ENCODE results near the gene SNX4. TPM values are rescaled to one million over a fixed set of nuclear protein-coding genes. Genes with fewer than 3 reads are reported as not detected.

SNX4 gene
- total and polyA plus RNA-seq, 2 of the 8 experiments (the other 6 are each of a cell fraction or from before 2014, with no cell fraction given) = 7.2 to 23.1 TPM

DNA sequence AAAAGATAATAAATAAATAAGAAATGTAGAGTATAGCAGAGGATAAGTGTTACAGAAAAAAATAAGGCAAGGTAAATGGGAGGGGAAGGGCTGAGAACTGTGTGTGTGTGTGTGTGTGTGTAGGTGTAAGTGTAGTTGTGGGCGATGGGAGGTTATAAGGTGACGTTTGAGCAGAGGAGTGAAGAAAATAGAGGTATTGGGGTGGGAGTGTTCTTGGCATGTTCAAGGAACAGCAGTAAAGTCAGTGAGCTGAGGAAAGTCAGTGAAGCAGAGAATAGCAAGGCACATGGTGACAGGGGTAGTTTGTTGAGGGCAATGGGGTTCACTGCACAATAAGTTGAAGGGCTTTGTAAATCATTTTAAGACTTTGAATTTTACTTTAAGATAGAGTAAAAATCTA lies 113.9 kb downstream of the SNX4 start:
- H3K27ac ChIP-seq (ENCODE audit: low read depth, low read length) = no peak overlapping the region
- H3K23me2 ChIP-seq (ENCODE audit: low read depth, low read length) = peaks cover 3% of the 10 kb centered on the region; the same call in 1 of the 2 replicates
- no peak overlapping the region for H2BK120ac ChIP-seq (replicated peaks; ENCODE audit: low read depth, low read length)
- CTCF ChIA-PET (ENCODE audit: partially characterized antibody) = interaction anchor here (0.9 to 1.2 kb wide), 2 partner anchors 14 to 31 kb away, joined by 3 read pairs; no protein-coding TSS in a partner anchor
- no peak overlapping the region for H3K18ac ChIP-seq (ENCODE audit: extremely low read depth, low read length)
- H4K91ac ChIP-seq (replicated peaks; ENCODE audit: insufficient read length, low read length) = no peak overlapping the region
- H3K79me2 ChIP-seq (ENCODE audit: control insufficient read depth in 1 of 2, insufficient read depth in 2 of 2, low read length in 2 of 2) = no peaks in the 10 kb centered on the region
- no peaks in the 10 kb centered on the region for H3K79me1 ChIP-seq (ENCODE audit: low read depth, low read length)
- no peak overlapping the region for H2BK5ac ChIP-seq (ENCODE audit: low read depth, low read length)
- no peak for FAIRE-seq
- no peak overlapping the region for H2AFZ ChIP-seq (ENCODE audit: low read length)
- no peaks in the 10 kb centered on the region for H3K27me3 ChIP-seq (replicated peaks in 1 of 4; ENCODE audit: control insufficient read depth in 3 of 4, extremely low read depth in 1 of 4, insufficient read depth in 3 of 4, low read length in 3 of 4)
- H2BK15ac ChIP-seq (ENCODE audit: low read length) = no peak overlapping the region
- no peak overlapping the region for H2AK5ac ChIP-seq (ENCODE audit: low read depth, low read length)
- no peak overlapping the region for H3K4ac ChIP-seq (replicated peaks; ENCODE audit: insufficient read length, low read depth, low read length)
- H3K4me1 ChIP-seq (replicated peaks in 1 of 4; ENCODE audit: control insufficient read depth in 3 of 4, insufficient read depth in 4 of 4, low read length in 3 of 4) = no peaks in the 10 kb centered on the region
- POLR2A ChIA-PET (ENCODE audit: partially characterized antibody) = no interaction called here
- H4K5ac ChIP-seq (ENCODE audit: insufficient read length, low read depth, low read length) = no peak overlapping the region
- no peak overlapping the region for H3K23ac ChIP-seq (ENCODE audit: insufficient read length)
- no peaks in the 10 kb centered on the region for H4K20me1 ChIP-seq (replicated peaks in 1 of 2; ENCODE audit: control insufficient read depth in 1 of 2, insufficient read depth in 2 of 2, low read length in 2 of 2)
- H2BK20ac ChIP-seq (ENCODE audit: low read length) = no peak overlapping the region
- no peaks in the 10 kb centered on the region for H3K9me3 ChIP-seq (ENCODE audit: insufficient read depth in 2 of 2, low read depth in 1 of 2, low read length in 1 of 2)
- no peak overlapping the region for H3K9ac ChIP-seq (replicated peaks in 1 of 4; ENCODE audit: extremely low read depth in 1 of 4, low read depth in 3 of 4, low read length in 3 of 4)
- DNase-seq (ENCODE audit: low read depth in 1 of 2, low spot score in 2 of 2) = no peak
- H3K36me3 ChIP-seq (ENCODE audit: control insufficient read depth in 2 of 4, insufficient read depth in 4 of 4, low read length in 3 of 4) = no peaks in the 10 kb centered on the region
- H2BK12ac ChIP-seq (ENCODE audit: low read depth, low read length) = no peak overlapping the region
- no peak overlapping the region for H3K14ac ChIP-seq (ENCODE audit: insufficient read length)
- WGBS, 2 experiments (ENCODE audit: extremely low coverage in 1 of 2, insufficient coverage in 1 of 2, insufficient read length in 1 of 2, insufficient replicate concordance in 2 of 2, low coverage in 1 of 2, low lambda C conversion rate in 2 of 2, missing lambda C conversion rate in 1 of 2) = 88 to 100% methylated on average over 2 of the region's 2 CpGs
- no peak overlapping the region for H3K56ac ChIP-seq (replicated peaks; ENCODE audit: insufficient read length, low read depth, low read length)
- H4K8ac ChIP-seq (ENCODE audit: extremely low read depth, insufficient read depth, low read length) = no peak overlapping the region
- no peak overlapping the region for H3K4me2 ChIP-seq (ENCODE audit: insufficient read depth in 1 of 2, low read depth in 2 of 2, low read length in 2 of 2)
- no peak overlapping the region for H3K4me3 ChIP-seq (ENCODE audit: extremely low read depth in 1 of 4, insufficient read depth in 2 of 4, low read depth in 3 of 4, low read length in 4 of 4)
- TF ChIP-seq POLR2AphosphoS5 (IDR thresholded peaks at IDR 0.05; ENCODE audit: low read depth, low read length) (no peak), MAFK (IDR thresholded peaks at IDR 0.05; ENCODE audit: low read depth, low read length) (no peak), CTBP2 (IDR thresholded peaks at IDR 0.05; ENCODE audit: borderline replicate concordance, insufficient read depth, insufficient read length, low read length) (no peak), ZNF274 (IDR thresholded peaks at IDR 0.05; ENCODE audit: borderline replicate concordance, extremely low read depth, low read length) (no peak), RBBP5 (IDR thresholded peaks at IDR 0.05; ENCODE audit: borderline replicate concordance, low read depth, low read length) (no peak), BCL11A (IDR thresholded peaks at IDR 0.05; ENCODE audit: low read depth in 2 of 2, low read length in 2 of 2) (no peak)
